Immature natural killer cell (primary cell): ENCODE measurements around the gene GALNT9. TPM values are rescaled to one million over a fixed set of nuclear protein-coding genes. Genes with fewer than 3 reads are reported as not detected.
"Not testable (repeated sequence)": the region's sequence is repeated elsewhere in the genome, so short reads cannot be mapped to it uniquely, and the experiment has no call there.

Source experiments
- DNase-seq, 3 donors: peaks; one replicate each; pipeline ENCODE4 v3.0.0; 2022; ENCODE audit warnings: mixed read lengths in 1 of 3
- H3K27ac Mint-ChIP-seq, 6 donors: one replicate each; pipeline ENCODE4 v1.8.0; 2020; ENCODE audit warnings: mixed read lengths in 6 of 6, mild to moderate bottlenecking in 5 of 6, inconsistent platforms in 4 of 6, moderate library complexity in 3 of 6
- H3K27me3 Mint-ChIP-seq, 3 donors: one replicate each; pipeline ENCODE4 v1.8.0; 2020 to 2021; ENCODE audit warnings: low read depth in 3 of 3, mild to moderate bottlenecking in 3 of 3, mixed read lengths in 3 of 3, moderate library complexity in 3 of 3, inconsistent platforms in 1 of 3
- H3K36me3 Mint-ChIP-seq, 3 donors: one replicate each; pipeline ENCODE4 v1.8.0; 2020; ENCODE audit warnings: mixed read lengths in 3 of 3, inconsistent platforms in 2 of 3, mild to moderate bottlenecking in 2 of 3
- H3K4me1 Mint-ChIP-seq, 2 donors: one replicate each; pipeline ENCODE4 v1.8.0; 2020; ENCODE audit warnings: inconsistent platforms in 2 of 2, mild to moderate bottlenecking in 2 of 2, mixed read lengths in 2 of 2, moderate library complexity in 1 of 2
- H3K4me3 Mint-ChIP-seq, 5 donors: one replicate each; pipeline ENCODE4 v1.8.0; 2020; ENCODE audit warnings: mild to moderate bottlenecking in 5 of 5, mixed read lengths in 5 of 5, inconsistent platforms in 3 of 5, moderate library complexity in 3 of 5
- H3K9me3 Mint-ChIP-seq, 6 donors: one replicate each; pipeline ENCODE4 v1.8.0; 2020; ENCODE audit warnings: mild to moderate bottlenecking in 6 of 6, mixed read lengths in 6 of 6, inconsistent platforms in 4 of 6, moderate library complexity in 3 of 6
- polyA plus RNA-seq, 3 donors: library from polyadenylated mRNA; unstranded; fragments of 300-500 nt; fragmentation: Illumina TruSeq; gene quantifications; one replicate each; pipeline ENCODE4 v1.2.3, GENCODE V29; 2021

GALNT9 gene
- polyA plus RNA-seq, 3 donors from 2014 or later = not detected

DNA sequence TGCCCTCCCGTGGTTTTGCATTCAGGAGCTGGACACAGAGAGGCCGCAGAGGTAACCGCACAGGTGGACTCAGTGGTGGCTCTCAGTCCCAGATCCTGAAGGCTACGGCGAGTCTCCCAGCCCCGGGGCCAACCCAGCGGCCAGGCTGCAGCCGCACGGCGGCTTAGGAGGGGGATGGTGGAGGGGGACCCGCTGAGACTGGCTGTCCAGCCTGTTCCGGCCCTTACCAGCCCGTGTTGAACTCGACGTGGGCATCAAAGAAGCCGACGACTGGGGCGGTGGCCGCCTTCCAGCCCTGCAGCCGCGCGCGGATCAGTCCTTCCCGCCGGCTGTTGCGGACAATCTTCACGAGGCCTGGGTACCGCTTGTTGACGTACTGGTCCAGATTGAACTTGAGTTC is 68.7 kb downstream of the GALNT9 start:
- Mint-ChIP-seq H3K27me3 (peaks cover 0 to 7% (median 3%) of the 10 kb centered on the region in 3 donors), H3K4me3 (no peak overlapping the region)

DNA sequence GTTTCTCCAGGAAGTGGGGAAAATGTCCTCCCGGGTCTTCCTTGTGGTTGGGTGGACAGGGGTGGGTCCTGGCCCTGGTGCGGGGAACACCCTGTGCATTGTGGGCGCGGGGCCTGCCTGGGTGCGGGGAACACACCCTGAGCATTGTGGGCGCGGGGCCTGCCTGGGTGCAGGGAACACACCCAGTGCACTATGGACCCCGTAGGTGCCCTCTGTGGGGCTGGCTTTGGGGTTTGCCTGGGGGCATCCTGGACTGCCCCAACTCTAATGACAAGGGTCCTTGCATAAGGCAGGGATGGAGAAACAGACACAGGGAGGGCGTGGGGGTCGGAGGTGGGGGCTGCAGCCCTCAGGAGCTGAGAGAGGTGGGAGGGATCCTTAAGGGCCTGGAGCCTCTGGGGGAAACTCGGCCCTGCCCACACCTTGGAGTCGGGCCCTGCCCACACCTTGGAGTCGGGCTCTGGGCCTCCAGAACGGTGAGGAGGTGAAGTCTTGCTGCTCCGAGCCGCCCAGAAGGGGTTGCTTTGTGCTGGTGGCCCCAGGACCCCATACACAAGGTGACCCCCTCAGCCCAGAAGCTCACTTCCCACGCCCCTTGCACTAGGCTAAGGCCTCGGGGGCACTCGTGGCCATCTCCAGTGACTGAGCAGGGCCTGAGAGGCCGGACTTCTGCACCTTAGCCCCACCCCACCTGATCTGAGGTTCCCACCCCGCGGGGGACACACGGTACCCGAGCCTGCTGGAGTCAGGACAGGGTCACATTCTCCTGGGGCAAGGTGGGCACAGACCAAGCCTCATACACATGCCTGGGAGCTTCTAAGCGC is 69.3 kb downstream of the GALNT9 start:
- Mint-ChIP-seq H3K4me3 (no peak overlapping the region), H3K9me3 (no peaks in the 10 kb centered on the region)
- no peak for DNase-seq

More for the DNA sequence above, 68.7 kb downstream of the GALNT9 start:
- Mint-ChIP-seq H3K4me1 (no peaks in the 10 kb centered on the region), H3K27ac (no peak overlapping the region), H3K36me3 (no peaks in the 10 kb centered on the region), H3K9me3 (no peaks in the 10 kb centered on the region)
- no peak for DNase-seq

DNA sequence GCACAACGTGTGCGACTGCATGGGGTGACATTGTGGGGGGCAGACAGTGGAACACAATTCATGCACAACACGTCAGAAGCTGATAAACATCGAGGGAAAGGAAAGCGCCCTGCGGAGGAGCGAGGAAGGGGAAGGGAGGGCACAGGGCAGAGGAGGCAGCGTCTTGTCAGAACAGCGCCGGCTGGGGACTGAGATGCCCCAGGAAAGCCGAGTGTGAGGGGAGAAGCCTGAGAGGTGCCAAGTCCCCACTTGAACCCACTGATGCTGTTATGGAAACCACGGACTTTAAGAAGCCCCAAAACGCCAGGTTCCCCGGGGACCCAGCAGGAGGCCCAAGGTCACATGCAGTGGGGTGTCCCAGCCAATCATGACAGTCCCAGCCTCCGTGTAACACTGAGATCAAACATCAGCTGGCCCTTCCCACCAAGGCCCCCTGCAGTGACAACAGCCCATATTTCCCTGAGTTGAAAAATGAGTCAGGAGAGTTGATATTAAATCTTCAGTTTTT is 70.0 kb downstream of the GALNT9 start:
- Mint-ChIP-seq H3K36me3 (no peaks in the 10 kb centered on the region), H3K27ac (no peak overlapping the region), H3K9me3 (no peaks in the 10 kb centered on the region), H3K4me1 (no peaks in the 10 kb centered on the region), H3K27me3 (peaks cover 2 to 3% (median 2%) of the 10 kb centered on the region in 3 donors), H3K4me3 (no peak overlapping the region)
- no peak for DNase-seq

More for the DNA sequence above, 69.3 kb downstream of the GALNT9 start:
- Mint-ChIP-seq H3K27me3 (peaks cover 0 to 3% (median 2%) of the 10 kb centered on the region in 3 donors), H3K4me1 (no peaks in the 10 kb centered on the region), H3K27ac (no peak overlapping the region), H3K36me3 (no peaks in the 10 kb centered on the region)

DNA sequence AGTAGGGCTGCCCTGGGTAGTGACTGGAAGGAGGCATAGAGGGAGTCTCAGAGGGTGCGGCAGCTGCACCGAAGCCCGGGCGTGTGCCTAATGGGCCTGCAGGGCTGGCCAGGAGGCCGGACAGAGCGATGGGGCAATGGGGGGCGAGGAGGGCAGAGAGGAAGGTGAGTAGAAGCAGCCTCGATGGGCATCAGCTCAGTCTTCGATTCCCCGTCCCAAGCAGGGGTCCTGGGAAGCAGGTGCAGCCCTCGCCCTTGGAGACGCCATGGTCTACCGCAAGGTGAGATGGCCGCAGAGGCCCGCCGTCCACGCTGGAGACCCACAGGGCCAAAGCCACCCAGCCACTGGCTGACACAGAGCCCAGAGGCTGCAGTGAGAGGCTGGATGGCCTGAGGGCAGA is 70.8 kb downstream of the GALNT9 start:
- Mint-ChIP-seq H3K36me3 (no peaks in the 10 kb centered on the region), H3K9me3 (no peaks in the 10 kb centered on the region), H3K4me3 (no peak overlapping the region), H3K27me3 (peaks cover 2 to 4% (median 3%) of the 10 kb centered on the region in 3 donors), H3K4me1 (no peaks in the 10 kb centered on the region), H3K27ac (no peak overlapping the region)
- DNase-seq = no peak

DNA sequence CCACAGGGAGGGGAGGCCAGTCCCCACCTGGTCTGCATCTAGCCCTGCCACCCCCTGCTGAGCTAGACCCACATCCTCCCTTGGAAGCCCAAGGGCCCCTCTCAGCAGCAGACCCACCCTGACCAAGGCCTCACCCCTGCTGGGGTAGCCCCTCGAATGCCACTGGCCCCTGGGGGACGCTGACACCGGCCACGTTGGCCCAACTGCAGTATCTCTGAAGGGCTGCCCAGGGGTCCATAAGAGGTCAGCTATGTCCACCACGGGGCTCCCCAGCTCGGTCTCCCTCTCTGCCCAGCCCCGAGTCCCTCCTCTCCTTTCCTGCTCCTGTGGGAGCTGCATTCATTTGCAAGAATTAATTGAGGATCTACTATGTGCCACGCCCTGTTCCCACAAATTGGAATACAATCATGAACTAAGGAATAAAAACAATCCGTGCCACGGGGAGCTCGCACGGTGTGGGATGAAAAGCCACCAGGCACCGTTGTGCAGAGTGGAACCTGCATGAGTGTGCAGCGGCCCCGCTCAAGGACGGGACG is 71.4 kb downstream of the GALNT9 start:
- Mint-ChIP-seq H3K9me3 (no peaks in the 10 kb centered on the region), H3K4me1 (no peaks in the 10 kb centered on the region), H3K4me3 (no peak overlapping the region), H3K27ac (no peak overlapping the region), H3K36me3 (no peaks in the 10 kb centered on the region), H3K27me3 (peaks cover 2 to 4% (median 3%) of the 10 kb centered on the region in 3 donors)
- no peak for DNase-seq

DNA sequence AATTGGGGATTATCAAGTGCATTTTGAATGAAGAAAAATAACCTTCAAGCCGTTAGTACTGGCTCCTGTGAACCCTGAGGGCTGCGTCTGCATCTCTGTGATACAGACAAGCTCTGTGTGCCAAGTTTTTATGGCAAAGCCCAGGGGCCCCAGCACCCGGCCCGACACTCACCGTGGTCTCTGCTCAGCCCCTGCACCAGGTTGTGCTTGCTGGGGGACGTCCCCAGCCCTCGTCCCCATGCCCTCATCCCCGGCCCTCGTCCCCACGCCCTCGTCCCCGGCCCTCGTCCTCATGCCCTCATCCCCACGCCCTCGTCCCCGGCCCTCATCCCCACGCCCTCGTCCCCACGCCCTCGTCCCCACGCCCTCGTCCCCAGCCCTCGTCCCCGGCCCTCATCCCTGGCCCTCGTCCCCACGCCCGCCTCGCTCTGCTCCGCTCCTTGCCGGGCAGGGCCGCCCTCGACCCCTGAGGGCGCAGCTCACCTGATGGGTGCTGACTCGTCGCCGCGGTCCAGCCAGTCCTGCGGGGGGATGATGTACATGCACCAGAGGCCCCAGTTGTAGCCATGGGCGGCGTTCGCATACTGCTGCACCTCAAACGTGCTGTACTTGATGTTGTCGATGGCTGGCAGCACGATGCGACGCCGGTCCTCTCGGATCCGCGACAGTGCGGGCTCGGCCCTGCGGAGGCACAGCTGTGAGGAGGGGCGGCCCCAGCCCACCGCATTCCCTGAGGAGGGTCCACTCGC is 72.0 kb downstream of the GALNT9 start:
- H3K36me3 Mint-ChIP-seq = no peaks in the 10 kb centered on the region
- H3K9me3 Mint-ChIP-seq = no peaks in the 10 kb centered on the region
- no peak overlapping the region for H3K4me3 Mint-ChIP-seq
- H3K27me3 Mint-ChIP-seq = peaks cover 2 to 4% (median 3%) of the 10 kb centered on the region in 3 donors
- no peaks in the 10 kb centered on the region for H3K4me1 Mint-ChIP-seq
- no peak for DNase-seq
- H3K27ac Mint-ChIP-seq = no peak overlapping the region

DNA sequence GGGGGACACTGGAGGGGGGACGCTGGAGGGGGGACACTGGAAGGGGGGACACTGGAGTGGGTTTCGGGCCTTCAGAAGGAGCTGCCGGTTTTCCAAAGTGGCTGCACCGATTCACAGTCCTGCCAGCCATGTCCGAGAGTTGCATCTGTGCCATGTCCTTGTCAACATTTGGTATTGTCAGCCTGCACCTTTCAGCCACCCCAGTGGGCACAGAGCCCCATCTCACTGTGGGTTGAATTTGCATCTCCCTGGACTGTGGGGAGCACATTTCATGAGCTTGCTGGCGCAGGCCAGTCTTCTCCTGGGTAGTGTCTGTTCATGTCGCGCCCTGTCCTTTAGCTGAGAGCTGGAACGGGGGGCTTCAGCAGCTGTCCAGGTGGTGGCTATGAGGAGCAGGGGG is 72.7 kb downstream of the GALNT9 start:
- H3K4me3 Mint-ChIP-seq = no peak overlapping the region
- peaks cover 2 to 5% (median 4%) of the 10 kb centered on the region in 3 donors for H3K27me3 Mint-ChIP-seq

DNA sequence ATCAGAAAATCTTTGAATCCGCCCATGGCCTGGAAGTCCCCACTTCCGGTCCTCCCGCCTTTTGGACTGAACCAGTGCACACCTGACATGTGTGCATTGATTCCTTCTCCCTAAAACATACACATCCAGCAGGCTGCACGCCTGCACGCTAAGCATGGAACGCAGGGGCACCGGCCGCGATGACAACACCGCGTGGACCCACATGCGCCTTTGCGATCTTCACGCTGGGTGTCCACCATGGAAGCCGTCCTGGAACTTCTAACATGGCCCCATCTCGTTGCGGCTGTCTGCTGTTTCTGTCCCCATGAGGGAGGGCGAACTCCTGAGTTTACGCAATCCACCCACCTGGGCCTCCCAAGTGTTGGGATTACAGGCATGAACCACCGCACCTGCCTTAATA is 73.7 kb downstream of the GALNT9 start:
- Mint-ChIP-seq H3K27me3 (peaks cover 2 to 5% (median 4%) of the 10 kb centered on the region in 3 donors), H3K36me3 (no peaks in the 10 kb centered on the region), H3K4me3 (no peak overlapping the region), H3K9me3 (no peaks in the 10 kb centered on the region), H3K4me1 (no peaks in the 10 kb centered on the region), H3K27ac (no peak overlapping the region)
- no peak for DNase-seq

More for the DNA sequence above, 72.7 kb downstream of the GALNT9 start:
- H3K27ac Mint-ChIP-seq = no peak overlapping the region
- DNase-seq = no peak
- no peaks in the 10 kb centered on the region for H3K9me3 Mint-ChIP-seq
- H3K36me3 Mint-ChIP-seq = no peaks in the 10 kb centered on the region
- no peaks in the 10 kb centered on the region for H3K4me1 Mint-ChIP-seq

DNA sequence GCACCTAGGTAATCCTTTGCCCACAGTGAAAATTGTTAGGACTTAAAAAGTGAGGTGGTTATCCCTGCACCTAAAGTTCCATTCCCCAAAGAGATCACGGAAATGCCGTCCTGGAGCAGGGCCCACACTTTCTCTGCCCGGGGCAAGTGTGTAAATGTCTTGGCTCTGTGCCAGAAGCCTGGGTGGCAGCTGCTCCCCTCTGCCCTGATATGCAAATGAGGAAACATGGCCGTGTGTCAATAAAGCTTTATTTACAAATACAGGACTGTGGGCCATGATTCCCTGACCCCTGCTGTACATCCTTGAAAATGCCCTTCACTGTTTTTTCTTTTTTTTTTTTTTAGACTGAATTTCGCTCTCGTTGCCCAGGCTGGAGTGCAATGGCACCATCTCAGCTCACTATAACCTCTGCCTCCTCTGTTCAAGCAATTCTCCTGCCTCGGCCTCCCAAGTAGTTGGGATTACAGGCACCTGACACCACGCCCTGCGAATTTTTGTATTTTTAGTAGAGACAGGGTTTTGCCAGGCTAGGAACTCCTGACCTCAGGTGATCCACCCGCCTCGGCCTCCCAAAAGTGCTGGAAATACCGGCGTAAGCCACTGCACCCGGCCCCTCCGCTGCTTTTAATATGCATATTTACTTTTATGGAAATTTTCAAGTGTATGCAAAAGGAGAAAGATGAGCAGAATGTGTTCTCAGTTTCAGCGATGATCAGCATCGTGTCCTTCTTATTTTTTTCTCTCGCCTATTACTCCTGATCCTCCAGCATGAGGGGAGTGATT is 75.5 kb downstream of the GALNT9 start:
- H3K4me3 Mint-ChIP-seq = no peak overlapping the region
- peaks cover 3 to 4% (median 4%) of the 10 kb centered on the region in 3 donors for H3K27me3 Mint-ChIP-seq
- no peaks in the 10 kb centered on the region for H3K36me3 Mint-ChIP-seq
- H3K9me3 Mint-ChIP-seq = no peaks in the 10 kb centered on the region
- no peak overlapping the region for H3K27ac Mint-ChIP-seq
- DNase-seq = no peak
- no peaks in the 10 kb centered on the region for H3K4me1 Mint-ChIP-seq

DNA sequence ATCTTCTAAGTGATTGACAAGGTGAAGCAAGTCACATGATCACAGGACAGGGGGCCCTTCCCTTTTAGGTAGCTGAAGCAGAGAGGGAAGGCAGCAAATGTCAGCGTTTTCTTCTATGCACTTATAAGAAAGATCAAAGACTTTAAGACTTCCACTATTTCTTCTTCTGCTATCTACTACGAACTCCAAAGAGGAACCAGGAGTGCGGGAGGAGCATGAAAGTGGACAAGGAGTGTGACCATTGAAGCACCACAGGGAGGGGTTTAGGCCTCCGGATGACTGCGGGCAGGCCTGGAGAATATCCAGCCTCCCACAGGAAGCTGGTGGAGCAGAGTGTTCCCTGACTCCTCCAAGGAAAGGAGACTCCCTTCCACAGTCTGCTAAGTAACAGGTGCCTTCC is 76.4 kb downstream of the GALNT9 start:
- H3K4me3 Mint-ChIP-seq, H3K4me1 Mint-ChIP-seq, DNase-seq, H3K27me3 Mint-ChIP-seq, H3K9me3 Mint-ChIP-seq, H3K27ac Mint-ChIP-seq, H3K36me3 Mint-ChIP-seq: not testable (repeated sequence)

DNA sequence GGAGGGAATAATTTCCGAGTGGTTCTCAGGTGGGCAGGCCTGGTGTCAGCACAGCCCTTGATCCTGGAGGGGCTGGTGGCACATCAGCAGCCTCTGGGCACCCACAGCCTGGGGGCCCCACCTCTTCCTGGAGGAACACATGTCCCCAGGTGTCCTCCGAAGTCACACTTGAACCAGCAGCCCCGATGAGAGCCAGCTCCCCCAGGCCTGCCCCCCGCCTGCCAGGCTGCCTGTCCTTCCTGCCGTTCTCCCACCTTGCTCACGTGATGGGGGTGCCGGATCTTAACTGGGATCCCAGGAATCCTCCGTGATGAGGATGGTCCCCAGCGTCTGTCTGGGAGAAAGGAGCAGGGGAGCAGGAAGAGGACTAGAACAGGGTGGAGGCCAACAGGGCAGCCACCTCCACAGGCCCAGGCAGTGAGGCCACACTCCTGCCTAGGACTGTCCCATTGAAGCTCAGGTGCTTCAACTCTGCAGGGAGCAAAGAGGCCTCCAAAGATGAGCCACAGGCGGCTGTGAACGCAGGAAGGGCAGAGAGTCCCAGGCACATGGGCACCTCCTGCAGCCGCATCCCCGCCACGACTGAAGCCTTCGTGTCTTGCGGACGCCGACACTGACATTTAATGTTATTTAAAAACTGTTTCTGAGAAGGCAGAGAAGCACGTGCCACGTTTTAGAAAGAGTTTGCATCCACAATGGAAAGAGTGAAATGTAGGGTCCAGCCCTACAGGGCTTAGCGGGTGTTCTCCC is 77.5 kb downstream of the GALNT9 start:
- H3K4me1 Mint-ChIP-seq = no peaks in the 10 kb centered on the region
- DNase-seq = no peak

DNA sequence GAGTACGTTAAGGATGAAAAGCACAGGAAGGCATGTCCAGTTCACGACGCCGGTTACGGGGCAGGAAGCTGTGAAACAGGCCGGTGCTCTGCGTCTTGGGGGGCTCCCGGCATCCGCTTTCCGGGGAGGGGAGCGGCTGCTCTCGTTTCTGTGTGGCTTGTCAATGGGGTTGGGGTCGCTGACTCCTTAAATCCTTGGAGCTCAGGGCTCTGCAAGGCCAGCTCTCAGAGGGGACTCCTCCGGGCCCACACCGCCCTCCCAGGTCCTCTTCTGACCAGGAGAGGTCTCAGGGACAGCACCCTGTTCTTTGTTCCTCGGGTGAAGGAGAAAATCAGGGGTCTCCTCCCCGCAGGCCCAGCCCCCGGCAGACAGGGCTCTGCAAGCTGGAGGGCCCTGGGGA is 78.1 kb downstream of the GALNT9 start:
- H3K4me1 Mint-ChIP-seq = no peaks in the 10 kb centered on the region
- no peak overlapping the region for H3K4me3 Mint-ChIP-seq
- DNase-seq = no peak
- no peaks in the 10 kb centered on the region for H3K36me3 Mint-ChIP-seq
- no peak overlapping the region for H3K27ac Mint-ChIP-seq
- H3K9me3 Mint-ChIP-seq = no peaks in the 10 kb centered on the region
- peaks cover 2 to 4% (median 4%) of the 10 kb centered on the region in 3 donors for H3K27me3 Mint-ChIP-seq

More for the DNA sequence above, 77.5 kb downstream of the GALNT9 start:
- peaks cover 2 to 4% (median 4%) of the 10 kb centered on the region in 3 donors for H3K27me3 Mint-ChIP-seq
- no peaks in the 10 kb centered on the region for H3K9me3 Mint-ChIP-seq
- no peak overlapping the region for H3K4me3 Mint-ChIP-seq
- H3K36me3 Mint-ChIP-seq = no peaks in the 10 kb centered on the region
- H3K27ac Mint-ChIP-seq = no peak overlapping the region

DNA sequence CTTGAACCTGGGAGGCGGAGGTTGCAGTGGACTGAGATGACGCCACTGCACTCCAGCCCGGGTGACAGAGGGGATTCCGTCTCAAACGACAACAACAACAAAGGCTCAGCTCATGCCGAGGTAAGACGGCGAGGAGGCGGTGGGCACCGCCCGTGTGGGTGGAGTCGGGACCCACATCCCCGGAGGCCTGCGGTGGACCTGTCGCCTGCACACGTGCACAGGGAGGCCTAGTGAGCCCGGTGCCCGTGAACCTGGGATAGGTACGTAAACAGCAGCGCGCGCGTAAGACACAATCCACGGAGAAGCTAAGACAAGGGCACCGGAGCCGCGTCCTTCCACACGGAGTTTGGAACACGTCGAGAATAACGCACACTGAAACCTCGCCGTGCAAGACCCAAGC is 78.7 kb downstream of the GALNT9 start:
- no peaks in the 10 kb centered on the region for H3K36me3 Mint-ChIP-seq
- no peak overlapping the region for H3K27ac Mint-ChIP-seq
- no peak overlapping the region for H3K4me3 Mint-ChIP-seq
- no peak for DNase-seq
- H3K4me1 Mint-ChIP-seq = no peaks in the 10 kb centered on the region
- peaks cover 2 to 4% (median 4%) of the 10 kb centered on the region in 3 donors for H3K27me3 Mint-ChIP-seq
- no peaks in the 10 kb centered on the region for H3K9me3 Mint-ChIP-seq
